Activated naive CD8-positive, alpha-beta T cell treated with anti-CD3 and anti-CD28 coated beads, Interleukin-2, amount 10 ng/mL, durations not matched to agents 7 days and 5 days (primary cell): ENCODE results near the gene OSGEP. TPM values are rescaled to one million over a fixed set of nuclear protein-coding genes. Genes with fewer than 3 reads are reported as not detected.
"Not testable (repeated sequence)": the region's sequence is repeated elsewhere in the genome, so short reads cannot be mapped to it uniquely, and the experiment has no call there.

Experiments used
- ATAC-seq: fragments of 150-1000 bp; cut with Tn5 transposase; one replicate; pipeline ENCODE4 v1.10.0; 2021; ENCODE audit warnings: low read depth, moderate library complexity
- POLR2A ChIA-PET: fragments of 350-600 bp; sonication (Branson Sonifier 250); formaldehyde crosslinking; loops from one replicate; lab custom pipeline; 2021; ENCODE audit warnings: antibody characterized with exemption; lab: Charles Lee
- DNase-seq: peaks from one replicate; pipeline ENCODE4 v3.0.0; 2021
- H3K27ac Mint-ChIP-seq: one replicate; pipeline ENCODE4 v1.8.0; 2022; ENCODE audit warnings: mild to moderate bottlenecking, mixed read lengths
- H3K27me3 Mint-ChIP-seq: one replicate; pipeline ENCODE4 v1.8.0; 2022; ENCODE audit warnings: mild to moderate bottlenecking, moderate library complexity, mixed read lengths
- H3K36me3 Mint-ChIP-seq: one replicate; pipeline ENCODE4 v1.8.0; 2021; ENCODE audit warnings: mild to moderate bottlenecking, mixed read lengths
- H3K4me1 Mint-ChIP-seq: one replicate; pipeline ENCODE4 v1.8.0; 2021; ENCODE audit warnings: mixed read lengths
- H3K4me3 Mint-ChIP-seq: one replicate; pipeline ENCODE4 v1.8.0; 2022; ENCODE audit warnings: mild to moderate bottlenecking, moderate library complexity, mixed read lengths
- H3K9me3 Mint-ChIP-seq: one replicate; pipeline ENCODE4 v1.8.0; 2021; ENCODE audit warnings: mixed read lengths
- total RNA-seq, 2 experiments: library from RNA; stranded (reverse); gene quantifications; one replicate each; pipeline ENCODE4 v1.2.3, GENCODE V29; 2021

The OSGEP gene
- total RNA-seq, 2 experiments from 2014 or later, result 63.5 to 65.3 TPM

DNA sequence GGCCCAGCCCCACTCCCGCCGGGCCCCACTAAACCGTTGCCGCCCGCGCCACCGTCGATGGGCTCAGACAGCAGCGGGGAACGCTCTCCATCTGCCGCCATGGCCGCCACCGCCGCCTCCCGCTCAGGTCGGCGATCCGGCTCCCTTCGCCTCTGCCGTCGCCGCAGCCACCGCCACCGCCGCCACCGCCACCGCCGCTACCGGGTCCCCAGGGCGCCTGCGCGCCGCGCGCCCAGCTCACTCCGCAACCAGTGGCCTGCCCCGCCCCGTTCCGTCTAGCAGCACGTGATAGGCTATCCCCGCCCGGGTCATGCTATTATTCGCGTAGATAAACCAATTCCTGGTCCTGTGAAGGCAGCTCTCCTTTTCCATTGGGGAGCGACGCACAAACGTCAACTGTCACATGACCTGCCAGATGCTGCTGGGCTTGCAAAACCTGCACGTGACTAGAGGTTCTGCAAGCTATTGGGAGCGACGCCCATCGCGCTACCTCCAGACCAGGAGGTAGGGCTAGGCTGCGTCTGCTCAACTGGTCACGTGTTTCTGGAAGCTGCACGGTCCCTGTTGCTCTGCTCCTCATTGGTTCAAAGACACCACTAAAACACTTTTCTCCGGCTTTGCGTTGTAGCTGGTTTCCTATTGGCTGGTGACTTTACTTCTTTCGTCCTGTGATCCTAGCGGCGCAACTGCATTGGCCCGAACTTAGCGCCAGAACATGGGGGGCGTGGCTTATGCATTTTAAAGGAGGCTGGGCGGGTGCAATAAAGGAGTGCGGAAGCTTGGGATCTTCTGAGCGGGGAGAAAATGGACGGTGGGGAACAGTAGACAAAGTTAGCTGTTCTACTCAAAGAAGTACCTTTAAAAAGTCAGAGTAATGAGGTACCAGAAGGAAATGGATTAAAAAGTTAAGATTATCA lies 6.9 kb upstream of the OSGEP start, which contains the start of gene PIP4P1:
TSS of gene PIP4P1 (minus strand) at position 210 of the 917 bp plus-strand sequence. CDS start at position 101, 109 bp downstream.
- Mint-ChIP-seq H3K9me3 (no peaks in the 10 kb centered on the region), H3K27ac (peak within 1 kb of the TSS; percentile 93), H3K27me3 (no peaks in the 10 kb centered on the region), H3K36me3 (peaks cover 18% of the 10 kb centered on the region), H3K4me1 (peaks cover 27% of the 10 kb centered on the region), H3K4me3 (peak within 1 kb of the TSS; percentile 98)
- POLR2A ChIA-PET, result interaction anchor here (0.7 to 2.9 kb wide), 12 partner anchors 8 to 221 kb away, joined by 3 to 29 read pairs (median 8); partner anchors contain the start of genes PARP2, PNP and TEP1
- ATAC-seq (peak; percentile 96), DNase-seq (peak; percentile 97)

DNA sequence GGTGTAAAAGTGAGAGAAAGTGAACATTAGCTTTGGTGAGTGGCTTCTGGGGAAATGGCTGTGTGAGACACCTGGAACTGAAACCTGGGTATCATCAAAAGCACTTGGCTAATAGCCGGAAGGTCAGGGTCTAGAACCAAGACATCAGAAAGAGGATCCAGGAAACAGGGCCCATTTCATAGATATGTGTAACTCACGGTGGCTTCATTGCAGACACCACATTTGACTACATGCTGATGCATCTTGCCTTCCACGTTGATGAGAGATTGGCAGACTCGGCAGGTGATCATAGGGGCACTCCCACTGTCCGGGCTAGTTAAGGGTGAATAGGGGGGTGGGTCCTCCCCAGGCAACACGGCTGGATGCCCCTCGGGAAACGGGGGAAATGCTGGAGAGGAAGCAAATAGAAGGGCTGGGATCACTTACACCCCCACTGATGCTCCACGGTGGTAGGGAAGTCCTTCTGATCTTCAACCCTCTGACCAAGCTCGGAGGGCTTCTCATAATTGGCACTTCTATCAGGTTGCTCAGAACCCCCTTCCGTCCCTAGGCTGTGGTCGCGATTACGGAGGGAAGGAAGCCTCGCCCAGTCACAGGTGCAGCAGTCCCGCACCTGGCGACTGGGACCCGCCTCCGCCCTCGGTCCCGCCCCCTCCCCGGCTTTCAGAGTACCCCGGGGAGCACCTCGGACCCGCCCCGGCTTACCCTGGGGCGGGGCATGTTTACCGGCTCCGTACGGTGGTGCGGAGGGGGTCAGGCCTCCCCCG lies 6.0 kb upstream of the OSGEP start:
- Mint-ChIP-seq H3K4me1 (peaks cover 26% of the 10 kb centered on the region), H3K27ac (peak overlapping the region; percentile 93), H3K27me3 (no peaks in the 10 kb centered on the region), H3K36me3 (peaks cover 18% of the 10 kb centered on the region), H3K4me3 (peak overlapping the region; percentile 98), H3K9me3 (no peaks in the 10 kb centered on the region)
- POLR2A ChIA-PET, result interaction anchor here (0.6 to 2.9 kb wide), 9 partner anchors 9 to 221 kb away, joined by 3 to 29 read pairs (median 9); partner anchors contain the start of genes PARP2, PNP and TEP1
- ATAC-seq (no peak), DNase-seq (no peak)

DNA sequence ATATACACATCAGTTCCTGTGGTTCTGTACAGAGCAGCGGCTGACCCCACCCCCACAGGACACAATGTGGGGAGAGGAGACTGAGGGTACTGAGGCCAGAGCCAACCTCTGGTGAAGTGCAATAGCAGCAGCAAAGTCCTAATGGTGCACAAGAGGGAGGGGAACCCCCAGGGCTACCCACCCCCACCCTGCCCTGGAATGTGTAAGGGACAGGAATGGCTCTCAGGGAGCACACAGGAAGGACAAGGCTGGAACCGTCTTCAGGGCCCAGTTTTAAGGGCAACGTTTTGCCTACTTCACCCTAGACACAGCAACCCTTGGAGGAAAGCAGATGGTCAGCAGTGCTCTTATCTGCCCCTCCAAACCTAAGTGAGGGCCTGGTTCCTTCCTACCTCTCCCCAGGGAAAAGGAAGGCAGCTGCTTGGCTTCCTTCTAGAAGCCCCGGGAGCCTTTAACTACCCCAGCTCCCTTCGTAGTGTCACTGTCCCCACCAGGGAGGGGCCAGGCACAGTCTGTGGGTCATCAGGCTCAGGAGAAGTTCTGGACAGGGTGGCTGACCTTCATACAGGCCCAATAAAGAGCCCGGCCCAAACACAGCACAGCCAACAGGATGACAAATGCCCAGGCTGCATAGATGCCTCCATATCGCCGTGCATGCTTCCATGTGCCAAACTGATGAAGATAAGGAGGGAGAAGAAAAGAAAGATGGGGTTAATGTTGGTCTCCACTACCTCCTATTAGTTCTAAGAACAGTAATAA lies 3.6 kb upstream of the OSGEP start:
- Mint-ChIP-seq H3K4me3 (no peak overlapping the region), H3K9me3 (no peaks in the 10 kb centered on the region), H3K27ac (peak overlapping the region; percentile 20), H3K27me3 (no peaks in the 10 kb centered on the region), H3K4me1 (peaks cover 26% of the 10 kb centered on the region), H3K36me3 (peaks cover 18% of the 10 kb centered on the region)
- ATAC-seq (no peak), DNase-seq (no peak)
- POLR2A ChIA-PET, result no interaction called here

DNA sequence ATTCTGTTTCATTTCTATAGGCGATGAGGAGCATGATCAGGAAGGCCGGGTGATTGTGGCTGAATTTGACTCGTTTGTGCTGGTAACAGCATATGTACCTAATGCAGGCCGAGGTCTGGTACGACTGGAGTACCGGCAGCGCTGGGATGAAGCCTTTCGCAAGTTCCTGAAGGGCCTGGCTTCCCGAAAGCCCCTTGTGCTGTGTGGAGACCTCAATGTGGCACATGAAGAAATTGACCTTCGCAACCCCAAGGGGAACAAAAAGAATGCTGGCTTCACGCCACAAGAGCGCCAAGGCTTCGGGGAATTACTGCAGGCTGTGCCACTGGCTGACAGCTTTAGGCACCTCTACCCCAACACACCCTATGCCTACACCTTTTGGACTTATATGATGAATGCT lies 2.4 kb upstream of the OSGEP start:
- no peak overlapping the region for H3K4me3 Mint-ChIP-seq
- H3K27ac Mint-ChIP-seq, result peak overlapping the region; percentile 21
- no peaks in the 10 kb centered on the region for H3K27me3 Mint-ChIP-seq
- peaks cover 22% of the 10 kb centered on the region for H3K36me3 Mint-ChIP-seq
- POLR2A ChIA-PET, result interaction anchor here (2.3 to 3.6 kb wide), 3 partner anchors 13 to 114 kb away, joined by 18 to 36 read pairs (median 22); partner anchors contain the start of genes PARP2 and PNP
- DNase-seq, result no peak
- no peak for ATAC-seq
- H3K4me1 Mint-ChIP-seq, result peaks cover 29% of the 10 kb centered on the region
- no peaks in the 10 kb centered on the region for H3K9me3 Mint-ChIP-seq

DNA sequence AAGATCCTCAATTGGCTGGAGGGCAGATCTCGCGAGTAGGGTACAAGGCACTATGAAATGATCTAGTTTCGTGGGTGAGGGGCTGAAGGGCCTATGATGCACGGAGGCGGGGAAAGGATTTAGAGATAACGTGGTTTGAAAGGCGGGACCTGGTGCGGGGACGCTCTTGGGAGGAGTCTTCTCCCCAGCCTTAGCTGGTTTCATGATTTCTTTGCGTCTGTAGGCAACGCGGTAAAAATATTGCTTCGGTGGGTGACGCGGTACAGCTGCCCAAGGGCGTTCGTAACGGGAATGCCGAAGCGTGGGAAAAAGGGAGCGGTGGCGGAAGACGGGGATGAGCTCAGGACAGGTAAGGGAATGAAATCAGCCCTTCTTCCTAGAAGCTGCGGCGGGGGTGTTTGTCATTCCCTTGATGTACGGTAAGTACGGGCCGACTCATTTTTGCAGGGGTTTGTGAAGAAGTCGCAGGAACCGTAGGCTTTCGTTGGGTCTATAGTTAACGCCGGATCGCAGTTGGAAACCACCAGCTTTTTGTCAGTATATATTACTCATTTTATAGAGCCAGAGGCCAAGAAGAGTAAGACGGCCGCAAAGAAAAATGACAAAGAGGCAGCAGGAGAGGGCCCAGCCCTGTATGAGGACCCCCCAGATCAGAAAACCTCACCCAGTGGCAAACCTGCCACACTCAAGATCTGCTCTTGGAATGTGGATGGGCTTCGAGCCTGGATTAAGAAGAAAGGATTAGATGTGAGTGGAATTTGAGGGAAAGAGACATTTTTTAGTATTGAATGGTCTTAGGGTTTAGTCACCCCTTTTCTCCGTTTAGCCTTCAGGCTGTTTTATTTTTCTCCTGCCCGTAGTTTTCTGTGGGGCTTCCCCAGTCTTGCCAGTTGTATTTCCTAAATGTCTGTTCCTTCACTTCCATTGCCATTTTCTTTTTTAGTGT lies 1.0 kb upstream of the OSGEP start:
- Mint-ChIP-seq H3K27me3 (no peaks in the 10 kb centered on the region), H3K4me1 (peaks cover 27% of the 10 kb centered on the region), H3K36me3 (peaks cover 23% of the 10 kb centered on the region), H3K9me3 (no peaks in the 10 kb centered on the region), H3K4me3 (no peak overlapping the region), H3K27ac (no peak overlapping the region)
- ATAC-seq, result peak; percentile 65
- DNase-seq, result no peak
- POLR2A ChIA-PET, result interaction anchor here (1.0 to 3.6 kb wide), 16 partner anchors 8 to 226 kb away, joined by 3 to 36 read pairs (median 6); partner anchors contain the start of genes PARP2, PNP and TEP1

DNA sequence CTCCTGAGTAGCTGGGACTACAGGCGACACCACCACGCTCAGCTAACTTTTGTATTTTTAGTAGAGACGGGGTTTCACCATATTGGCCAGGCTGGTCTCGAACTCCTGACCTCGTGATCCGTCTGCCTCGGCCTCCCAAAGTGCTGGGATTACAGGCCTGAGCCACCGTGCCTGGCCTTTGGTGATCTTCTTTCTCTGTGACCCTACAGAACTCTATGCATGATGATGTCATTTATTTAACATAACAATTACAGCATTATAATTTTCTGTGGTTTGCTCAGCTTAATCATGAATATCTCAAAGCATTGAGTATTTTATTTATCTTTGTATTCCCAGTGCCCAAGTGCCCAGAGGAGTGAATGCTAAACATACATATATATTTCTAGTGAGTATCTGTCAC lies 1.8 kb downstream of the OSGEP start:
- H3K4me1 Mint-ChIP-seq, H3K4me3 Mint-ChIP-seq: not testable (repeated sequence)
- POLR2A ChIA-PET, result interaction anchor here (0.7 to 3.4 kb wide), 3 partner anchors 12 to 24 kb away, joined by 3 to 35 read pairs (median 5); partner anchors contain the start of gene PNP

DNA sequence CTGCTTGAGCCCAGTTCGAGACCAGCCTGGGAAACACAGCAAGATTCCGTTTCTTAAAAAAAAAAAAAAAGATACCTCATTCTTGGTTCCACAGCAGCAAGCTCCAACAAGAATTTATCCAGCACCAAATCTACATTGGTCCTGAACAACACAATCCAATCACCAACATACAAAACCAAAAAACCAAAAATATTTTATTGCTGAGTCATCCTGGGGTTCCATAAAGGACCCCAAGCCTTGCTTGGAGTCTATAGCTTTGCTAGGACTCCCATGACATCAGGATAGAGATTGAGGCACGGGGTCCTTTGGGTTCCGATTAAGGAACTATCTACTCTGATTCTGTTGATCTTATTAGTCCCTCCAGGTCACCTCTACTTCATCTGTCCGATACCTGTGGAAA lies 7.7 kb downstream of the OSGEP start:
- Mint-ChIP-seq H3K27me3 (no peaks in the 10 kb centered on the region), H3K9me3 (no peaks in the 10 kb centered on the region), H3K27ac (no peak overlapping the region), H3K4me1 (peaks cover 5% of the 10 kb centered on the region), H3K4me3 (no peak overlapping the region), H3K36me3 (peaks cover 27% of the 10 kb centered on the region)
- DNase-seq, result no peak
- ATAC-seq, result no peak
- POLR2A ChIA-PET, result no interaction called here

More for the DNA sequence above, 1.8 kb downstream of the OSGEP start:
- ATAC-seq, H3K27me3 Mint-ChIP-seq, H3K9me3 Mint-ChIP-seq, H3K27ac Mint-ChIP-seq, DNase-seq: not testable (repeated sequence)
- peaks cover 17% of the 10 kb centered on the region for H3K36me3 Mint-ChIP-seq

DNA sequence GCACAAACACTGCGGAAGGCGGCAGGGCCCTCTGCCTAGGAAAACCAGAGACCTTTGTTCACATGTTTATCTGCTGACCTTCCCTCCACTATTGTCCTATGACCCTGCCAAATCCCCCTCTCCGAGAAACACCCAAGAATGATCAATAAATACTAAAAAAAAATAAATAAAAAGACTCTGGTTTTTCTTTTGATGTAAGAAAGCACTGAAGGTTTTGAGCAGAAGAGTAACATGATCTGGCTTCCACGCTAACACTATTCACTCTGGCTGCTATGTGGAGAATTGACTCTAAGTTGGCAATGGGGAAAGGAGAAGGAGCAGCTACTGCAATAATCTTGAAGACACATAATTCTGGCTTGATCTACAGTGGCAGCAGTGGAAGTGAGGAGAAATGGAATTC lies 11.0 kb downstream of the OSGEP start:
- H3K27me3 Mint-ChIP-seq, H3K9me3 Mint-ChIP-seq, H3K27ac Mint-ChIP-seq, H3K4me3 Mint-ChIP-seq, ATAC-seq, DNase-seq: not testable (repeated sequence)
- peaks cover 22% of the 10 kb centered on the region for H3K4me1 Mint-ChIP-seq
- peaks cover 21% of the 10 kb centered on the region for H3K36me3 Mint-ChIP-seq
- POLR2A ChIA-PET, result interaction anchor here (1.1 kb wide), 1 partner anchor 11 kb away, joined by 4 read pairs; the partner anchor contains the start of genes APEX1 and OSGEP

DNA sequence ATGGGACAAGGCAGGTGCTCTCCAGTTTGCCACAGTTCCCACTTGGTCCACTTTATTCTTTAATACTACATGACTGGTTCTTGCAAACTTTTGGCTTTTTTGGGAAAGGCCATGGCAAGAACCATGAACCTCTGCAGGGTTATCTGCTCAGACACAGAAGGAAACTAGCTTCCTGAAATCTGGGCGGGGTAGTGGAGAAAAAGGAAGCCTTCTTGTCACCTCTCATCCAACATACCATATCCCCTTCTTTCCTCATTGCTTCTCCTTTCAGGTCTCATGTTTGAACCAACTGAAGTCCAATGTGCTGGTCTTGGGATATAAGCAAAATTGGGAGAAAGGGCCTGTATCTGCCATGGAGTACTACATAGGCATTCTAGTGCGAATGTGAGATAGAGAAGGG lies 13.2 kb downstream of the OSGEP start:
- Mint-ChIP-seq H3K36me3 (peaks cover 8% of the 10 kb centered on the region), H3K4me1 (peaks cover 25% of the 10 kb centered on the region), H3K9me3 (no peaks in the 10 kb centered on the region), H3K4me3 (peak overlapping the region; percentile 82), H3K27me3 (no peaks in the 10 kb centered on the region), H3K27ac (peak overlapping the region; percentile 92)
- POLR2A ChIA-PET, result interaction anchor here (0.5 to 3.1 kb wide), 5 partner anchors 11 to 28 kb away, joined by 3 to 18 read pairs (median 4); partner anchors contain the start of genes APEX1, OSGEP and PNP
- ATAC-seq (no peak), DNase-seq (no peak)

DNA sequence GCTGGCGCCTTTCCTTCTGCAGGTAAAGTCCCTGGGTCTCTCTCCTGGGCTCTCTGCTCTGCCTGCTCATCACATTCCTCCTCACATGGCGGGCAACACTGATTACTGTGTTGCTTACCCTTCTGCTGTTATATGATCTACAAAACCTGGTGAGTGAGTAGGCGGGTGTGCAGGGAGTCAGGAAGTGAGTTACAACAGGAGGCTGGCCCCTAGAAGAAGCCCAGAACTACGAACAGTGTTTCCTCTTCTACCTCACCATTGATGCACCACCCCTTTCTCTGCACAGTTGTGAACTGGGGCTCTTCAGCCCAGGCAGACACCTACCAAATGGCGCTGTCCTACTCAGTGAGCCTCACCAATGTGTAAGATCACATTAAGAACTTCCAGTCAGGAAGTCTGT lies 13.7 kb downstream of the OSGEP start:
- Mint-ChIP-seq H3K27ac (peak overlapping the region; percentile 92), H3K36me3 (peaks cover 8% of the 10 kb centered on the region), H3K27me3 (no peaks in the 10 kb centered on the region), H3K9me3 (no peaks in the 10 kb centered on the region), H3K4me1 (peaks cover 25% of the 10 kb centered on the region), H3K4me3 (peak overlapping the region; percentile 82)
- DNase-seq (peak; percentile 49), ATAC-seq (peak; percentile 99)
- POLR2A ChIA-PET, result interaction anchor here (0.5 to 3.1 kb wide), 6 partner anchors 11 to 25 kb away, joined by 3 to 18 read pairs (median 4); partner anchors contain the start of genes APEX1, OSGEP and PIP4P1

DNA sequence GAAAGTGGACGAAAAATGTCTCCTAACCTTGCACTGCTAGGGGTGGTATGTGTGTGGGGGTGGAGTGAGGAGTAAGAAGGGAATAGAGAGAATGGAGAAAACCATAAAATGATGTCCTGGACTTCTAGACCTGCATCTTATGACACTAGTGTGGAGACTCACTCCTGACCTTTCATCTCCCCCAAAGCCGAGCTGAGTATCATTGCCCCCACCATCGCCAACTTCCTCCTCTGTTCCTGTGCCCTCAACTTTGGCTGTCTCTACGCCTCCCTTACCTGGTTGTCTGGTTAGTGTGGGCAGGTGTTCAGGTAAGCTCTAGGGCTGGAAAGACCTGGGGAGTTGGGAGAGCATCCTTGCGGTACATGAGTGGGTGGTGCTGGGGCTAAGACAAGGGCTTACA lies 14.1 kb downstream of the OSGEP start:
- POLR2A ChIA-PET, result interaction anchor here (0.9 to 3.1 kb wide), 5 partner anchors 11 to 29 kb away, joined by 3 to 18 read pairs (median 4); partner anchors contain the start of genes APEX1, OSGEP and PIP4P1
- peaks cover 8% of the 10 kb centered on the region for H3K36me3 Mint-ChIP-seq
- peak overlapping the region; percentile 82 for H3K4me3 Mint-ChIP-seq

More for the DNA sequence above, 14.1 kb downstream of the OSGEP start:
- DNase-seq (no peak), ATAC-seq (no peak)
- H3K9me3 Mint-ChIP-seq, result no peaks in the 10 kb centered on the region
- H3K27me3 Mint-ChIP-seq, result no peaks in the 10 kb centered on the region
- H3K27ac Mint-ChIP-seq, result peak overlapping the region; percentile 92
- peaks cover 25% of the 10 kb centered on the region for H3K4me1 Mint-ChIP-seq
